WERI-Rb-1 (cell line): Measurements from ENCODE around the gene ZBTB20.

Source experiments
- DNase-seq: peaks from one replicate; pipeline ENCODE4 v3.0.0-alpha.2; 2020
- H3K27ac ChIP-seq: fragments of 250-450 bp; sonication (Bioruptor Pico); 2 replicates; pipeline ENCODE4 v1.5.1; 2020; ENCODE audit warnings: mild to moderate bottlenecking, moderate library complexity
- H3K27me3 ChIP-seq: fragments of 250-450 bp; sonication (Bioruptor Pico); 2 replicates; pipeline ENCODE4 v1.5.1; 2021; ENCODE audit warnings: mild to moderate bottlenecking, low read depth, moderate library complexity; ENCODE audit not compliant: insufficient read depth, severe bottlenecking
- H3K36me3 ChIP-seq: fragments of 250-450 bp; sonication (Bioruptor Pico); 2 replicates; pipeline ENCODE4 v1.5.1; 2020; ENCODE audit warnings: mild to moderate bottlenecking, moderate library complexity
- H3K4me3 ChIP-seq: 2 replicates; pipeline ENCODE4 v1.5.1; 2011; ENCODE audit warnings: low read depth, mild to moderate bottlenecking, control low read depth, low read length
- H3K9me3 ChIP-seq: fragments of 250-450 bp; sonication (Bioruptor Pico); 2 replicates; pipeline ENCODE4 v1.5.1; 2021; ENCODE audit warnings: mild to moderate bottlenecking, moderate library complexity; ENCODE audit not compliant: severe bottlenecking
- TF ChIP-seq, protein P1 (sequence below): IDR thresholded peaks from 2 replicates; pipeline ENCODE4 v1.5.1; 2011; ENCODE audit warnings: low read depth, mild to moderate bottlenecking, control low read depth, inconsistent platforms, low read length

Gene ZBTB20

DNA sequence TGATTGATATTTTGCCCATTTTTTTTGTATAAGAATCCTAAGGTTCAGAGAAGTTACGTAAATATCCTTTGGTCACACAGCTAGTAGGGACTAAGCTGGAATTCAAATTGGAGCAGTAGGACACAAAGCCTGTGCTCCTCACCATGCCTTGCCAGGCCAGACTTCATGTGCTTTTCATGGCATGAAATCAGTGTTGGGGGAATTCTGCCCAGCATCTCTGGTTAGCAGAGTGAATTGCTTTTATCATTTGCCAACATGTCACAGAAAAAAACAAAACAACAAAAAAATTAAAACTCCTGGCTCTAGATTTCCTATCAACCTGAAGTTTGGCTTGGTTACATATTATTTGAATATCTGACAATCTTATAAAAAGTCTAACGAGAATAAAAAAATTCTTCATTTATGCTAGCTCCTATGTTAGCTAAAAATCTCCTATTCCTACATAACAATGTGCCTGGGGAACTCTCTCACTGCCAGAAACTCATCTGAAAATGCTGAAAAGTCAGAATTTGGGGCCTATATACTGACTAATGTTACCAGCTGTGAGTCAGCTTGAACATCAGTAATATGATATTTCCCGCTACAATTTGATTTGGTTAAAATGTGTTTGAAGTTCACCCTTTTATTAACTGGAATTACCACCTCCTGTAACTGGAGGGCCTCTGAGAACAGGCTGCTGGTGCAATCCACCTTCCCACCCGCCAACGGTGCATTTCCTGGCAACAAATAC, 711.5 kb downstream of the ZBTB20 start:
- Histone ChIP-seq H3K36me3 (no peaks in the 10 kb centered on the region), H3K27ac (no peak overlapping the region), H3K27me3 (peaks cover 27% of the 10 kb centered on the region), H3K9me3 (no peaks in the 10 kb centered on the region), H3K4me3 (no peak overlapping the region)
- no peak for DNase-seq
- TF ChIP-seq, protein P1, sequence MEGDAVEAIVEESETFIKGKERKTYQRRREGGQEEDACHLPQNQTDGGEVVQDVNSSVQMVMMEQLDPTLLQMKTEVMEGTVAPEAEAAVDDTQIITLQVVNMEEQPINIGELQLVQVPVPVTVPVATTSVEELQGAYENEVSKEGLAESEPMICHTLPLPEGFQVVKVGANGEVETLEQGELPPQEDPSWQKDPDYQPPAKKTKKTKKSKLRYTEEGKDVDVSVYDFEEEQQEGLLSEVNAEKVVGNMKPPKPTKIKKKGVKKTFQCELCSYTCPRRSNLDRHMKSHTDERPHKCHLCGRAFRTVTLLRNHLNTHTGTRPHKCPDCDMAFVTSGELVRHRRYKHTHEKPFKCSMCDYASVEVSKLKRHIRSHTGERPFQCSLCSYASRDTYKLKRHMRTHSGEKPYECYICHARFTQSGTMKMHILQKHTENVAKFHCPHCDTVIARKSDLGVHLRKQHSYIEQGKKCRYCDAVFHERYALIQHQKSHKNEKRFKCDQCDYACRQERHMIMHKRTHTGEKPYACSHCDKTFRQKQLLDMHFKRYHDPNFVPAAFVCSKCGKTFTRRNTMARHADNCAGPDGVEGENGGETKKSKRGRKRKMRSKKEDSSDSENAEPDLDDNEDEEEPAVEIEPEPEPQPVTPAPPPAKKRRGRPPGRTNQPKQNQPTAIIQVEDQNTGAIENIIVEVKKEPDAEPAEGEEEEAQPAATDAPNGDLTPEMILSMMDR: no peak

DNA sequence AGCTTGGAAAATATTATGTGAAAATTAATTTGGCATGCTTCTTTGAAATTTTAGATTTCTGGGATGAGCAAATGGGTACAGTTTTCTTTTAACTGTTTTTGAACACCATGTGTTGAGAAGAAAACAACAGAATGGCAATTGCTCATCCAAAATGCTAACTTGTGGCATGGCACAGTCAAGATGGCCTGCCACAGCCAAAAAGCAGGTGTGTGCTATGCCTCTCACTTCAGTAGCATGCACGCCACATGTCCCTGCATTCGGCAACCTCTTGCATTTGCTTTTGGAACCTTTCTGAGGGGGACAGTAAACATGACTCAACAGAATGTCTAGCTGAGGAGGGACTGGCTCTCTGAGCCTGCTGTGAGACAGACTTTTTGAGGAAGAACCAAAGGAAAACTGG, 714.8 kb downstream of the ZBTB20 start:
- Histone ChIP-seq H3K36me3 (no peaks in the 10 kb centered on the region), H3K27ac (no peak overlapping the region), H3K9me3 (no peaks in the 10 kb centered on the region), H3K4me3 (no peak overlapping the region), H3K27me3 (peaks cover 33% of the 10 kb centered on the region)
- TF ChIP-seq, protein P1: no peak
- no peak for DNase-seq

DNA sequence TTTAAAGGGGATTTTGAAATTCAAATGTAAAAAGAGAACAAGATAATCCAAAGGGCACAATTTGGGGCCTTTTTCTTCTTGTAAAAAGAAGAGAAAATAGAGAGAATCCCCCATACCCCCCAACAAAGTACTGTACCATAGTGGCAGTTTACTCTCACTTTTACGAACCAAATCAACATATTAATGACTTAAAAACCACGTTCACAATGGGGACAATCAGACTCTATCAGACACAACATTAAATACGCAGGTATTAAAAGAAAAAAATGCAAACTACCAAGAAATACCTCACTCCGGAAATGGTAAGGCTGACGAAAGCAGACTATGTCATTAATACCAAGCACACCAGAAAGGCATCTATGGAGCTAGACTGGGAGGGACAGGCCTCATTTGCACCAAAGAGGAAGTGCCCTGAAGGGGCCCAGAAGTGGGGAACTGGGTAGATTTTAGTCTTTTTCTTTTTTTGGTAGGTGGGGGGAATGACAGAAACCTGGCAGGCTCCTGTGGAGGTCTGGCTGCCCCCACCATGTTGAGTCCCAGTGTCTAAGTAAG, 719.0 kb downstream of the ZBTB20 start:
- Histone ChIP-seq H3K27me3 (peaks cover 28% of the 10 kb centered on the region), H3K36me3 (no peaks in the 10 kb centered on the region), H3K4me3 (no peak overlapping the region), H3K27ac (no peak overlapping the region), H3K9me3 (no peaks in the 10 kb centered on the region)
- TF ChIP-seq, protein P1: no peak
- no peak for DNase-seq

DNA sequence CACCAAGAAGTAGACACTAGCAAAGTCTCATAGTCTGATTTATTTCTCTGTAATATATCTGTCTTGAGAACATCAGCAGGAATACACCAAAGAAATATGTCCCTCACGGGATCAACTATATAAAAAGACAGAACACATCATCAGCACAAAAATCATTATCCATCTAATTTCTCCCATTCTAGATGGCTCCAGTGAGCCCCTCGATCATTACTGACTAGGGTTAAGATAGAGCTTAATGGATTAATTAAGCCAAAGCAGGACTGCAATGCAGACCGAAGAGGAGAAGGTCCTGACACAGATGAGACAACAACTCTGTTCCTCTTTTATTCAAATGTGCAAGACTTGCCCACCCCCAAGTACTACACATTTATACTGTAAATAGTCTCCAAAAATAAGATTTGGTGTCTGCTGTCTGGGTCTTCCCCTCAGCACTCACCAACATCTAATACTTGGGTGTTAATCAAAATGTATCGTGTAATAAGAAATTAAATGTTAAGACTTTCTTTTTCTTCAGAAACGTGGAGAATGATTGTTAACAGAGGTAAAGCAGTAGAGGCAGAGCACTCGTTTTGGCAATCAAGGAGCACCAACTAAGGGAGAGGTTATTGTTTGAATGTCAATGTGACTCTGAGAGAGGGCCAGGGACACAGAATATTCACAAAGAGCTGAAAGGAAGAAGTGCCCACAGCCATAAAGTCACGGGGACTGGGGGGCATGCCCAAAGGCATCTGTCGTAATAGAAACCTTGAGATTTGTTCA, 719.6 kb downstream of the ZBTB20 start:
- H3K9me3 ChIP-seq: no peaks in the 10 kb centered on the region
- no peak for DNase-seq
- TF ChIP-seq, protein P1: no peak
- H3K4me3 ChIP-seq: no peak overlapping the region
- peaks cover 24% of the 10 kb centered on the region for H3K27me3 ChIP-seq
- H3K27ac ChIP-seq: no peak overlapping the region
- H3K36me3 ChIP-seq: no peaks in the 10 kb centered on the region

DNA sequence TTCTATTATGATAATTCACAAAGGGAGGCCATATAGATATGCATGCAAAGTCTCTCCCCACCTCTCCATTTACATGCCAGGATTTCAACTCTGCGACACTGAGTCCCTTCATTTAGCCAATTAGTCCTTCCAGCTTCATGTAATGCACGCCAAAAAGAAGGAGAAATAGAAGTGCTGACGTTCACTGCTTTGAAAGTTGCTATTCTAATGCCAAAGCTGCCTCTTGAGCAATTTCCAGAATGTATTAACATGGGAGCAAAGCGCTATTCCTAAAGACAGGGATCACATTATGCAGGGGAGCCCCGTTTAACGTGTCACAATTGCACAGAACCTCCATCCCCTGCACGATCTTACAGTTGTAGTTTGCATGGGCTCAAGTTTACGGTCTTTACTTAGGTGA, 722.8 kb downstream of the ZBTB20 start:
- H3K9me3 ChIP-seq: no peaks in the 10 kb centered on the region
- H3K4me3 ChIP-seq: no peak overlapping the region
- H3K36me3 ChIP-seq: no peaks in the 10 kb centered on the region
- TF ChIP-seq, protein P1: no peak
- H3K27me3 ChIP-seq: peaks cover 12% of the 10 kb centered on the region
- DNase-seq: no peak
- H3K27ac ChIP-seq: no peak overlapping the region
